Heart left ventricle (tissue), 16 donors: ENCODE results near the gene MED27. TPM values are rescaled to one million over a fixed set of nuclear protein-coding genes. Genes with fewer than 3 reads are reported as not detected.

Experiments used
- ATAC-seq, 4 donors: fragments of 200-7000 bp; cut with Tn5 transposase; one replicate each; pipeline ENCODE4 v1.9.1; 2020 to 2022; ENCODE audit warnings: moderate library complexity in 4 of 4, mild to moderate bottlenecking in 3 of 4, moderate number of reproducible peaks in 1 of 4
- DNase-seq, 5 donors: peaks; one replicate each; pipeline ENCODE4 v3.0.0-alpha.2; 2020
- H3K27ac ChIP-seq, 12 donors: fragments of 200-600 bp; sonication (generic) in 4 of 12; one replicate each; pipeline versions ENCODE4 v1.5.0 to v1.8.0; 2016 to 2022; ENCODE audit warnings: mild to moderate bottlenecking in 2 of 12
- H3K27me3 ChIP-seq, 9 donors: fragments of 200-600 bp; sonication (generic) in 2 of 9; one replicate each; pipeline versions ENCODE4 v1.5.1 to v1.8.0; 2016 to 2022; ENCODE audit warnings: mild to moderate bottlenecking in 3 of 9
- H3K36me3 ChIP-seq, 9 donors: fragments of 200-600 bp; sonication (generic) in 2 of 9; one replicate each; pipeline versions ENCODE4 v1.5.0 to v1.8.0; 2018 to 2022; ENCODE audit warnings: mild to moderate bottlenecking in 2 of 9
- H3K4me1 ChIP-seq, 12 donors: fragments of 200-600 bp; sonication (generic) in 4 of 12; one replicate each; pipeline versions ENCODE4 v1.5.0 to v1.8.0; 2016 to 2022; ENCODE audit warnings: mild to moderate bottlenecking in 3 of 12
- H3K4me3 ChIP-seq, 12 donors: fragments of 200-600 bp; sonication (generic) in 4 of 12; one replicate each; pipeline versions ENCODE4 v1.5.0 to v1.8.0; 2017 to 2022; ENCODE audit warnings: mild to moderate bottlenecking in 9 of 12, moderate library complexity in 4 of 12
- H3K9me3 ChIP-seq, 12 donors: fragments of 200-600 bp; sonication (generic) in 4 of 12; one replicate each; pipeline versions ENCODE4 v1.5.0 to v1.8.0; 2016 to 2022; ENCODE audit warnings: mild to moderate bottlenecking in 1 of 12
- POLR2A ChIP-seq, 2 donors: fragments of 450-650 bp; IDR thresholded peaks; one replicate each; pipeline ENCODE4 v1.6.1; 2017; ENCODE audit warnings: antibody characterized with exemption in 2 of 2, mild to moderate bottlenecking in 2 of 2, moderate library complexity in 2 of 2
- WGBS, 4 donors: extraction: QIAGEN DNeasy Blood & Tissue Kit in 2 of 4; methylation state at CpG; one replicate each; pipeline versions ENCODE4 v1.1.5 to v1.1.7; 2013 to 2018; 5-methylcytosine and 5-hydroxymethylcytosine counted together
- intact Hi-C, 10 donors: fragments of 100-400 bp; cut with DNase I; formaldehyde crosslinking; loops; one replicate each; pipeline versions ENCODE4 v1.11.1 to v1.14.2; 2022
- polyA plus RNA-seq, 2 donors: library from polyadenylated mRNA; stranded (reverse); fragments of 200-250 nt; gene quantifications; one replicate each; pipeline ENCODE4 v1.2.3, GENCODE V29; 2013
- total RNA-seq, 9 donors: library from RNA; depleted of rRNA in 2 of 9; stranded (reverse); fragments of >200 nt in 2 of 9; fragmentation: NEBNext Ultra II Directional in 3 of 9; extraction: Animal tissue kit (Norgen Biotek cat#: 25700) in 3 of 9; gene quantifications; one replicate each; pipeline versions ENCODE4 v1.1.0 to v1.2.4, GENCODE V29; 2016 to 2023
- TF ChIP-seq, protein P1 (sequence below), 12 donors: fragments of 200-600 bp; sonication (generic) in 4 of 12; IDR thresholded peaks; one replicate each; pipeline versions ENCODE4 v1.5.0 to v1.8.0; 2018 to 2022; ENCODE audit warnings: antibody characterized with exemption in 12 of 12, mild to moderate bottlenecking in 5 of 12
- donor health status: ischemic (EF 13 %, LVEDD 7.1; RV severe dilation, severe dysfunction).
- donor health status: healthy with polysubstance abuse.
- donor health status: DM: no; HTN: yes; CAD: no.
- donor health status: DM: no; HTN: no; CAD: no.
- donor health status: ischemic (EF 25% LVEDD 6.9; RV normal size, moderate dysfunction).
- donor health status: ischemic (EF 25% LVEDD 5.7; RV mildly dilated, moderate dysfunction).
- donor health status: healthy.
- donor health status: DM: yes; HTN: yes; CAD: no.
- donor health status: ischemic (EF 35%, LVEDD 5.7; RV mildly dilated, moderate dysfunction).
- donor health status: nonischemic (EF 11% LVEDD 7.7; RV severe dilation, severe dysfunction).
- donor health status: DM: yes; HTN: yes; CAD: no.
- donor health status: PGD.
- donor health status: ischemic (EF 29% LVEDD 5.4; RV normal size, mild dysfunction).
- donor health status: nonischemic (EF 23%, LVEDD 6.1; RV moderate dilation, normal function).

The MED27 gene
- total and polyA plus RNA-seq, 11 donors = 14.3 to 23.0 (median 15.6) TPM

DNA sequence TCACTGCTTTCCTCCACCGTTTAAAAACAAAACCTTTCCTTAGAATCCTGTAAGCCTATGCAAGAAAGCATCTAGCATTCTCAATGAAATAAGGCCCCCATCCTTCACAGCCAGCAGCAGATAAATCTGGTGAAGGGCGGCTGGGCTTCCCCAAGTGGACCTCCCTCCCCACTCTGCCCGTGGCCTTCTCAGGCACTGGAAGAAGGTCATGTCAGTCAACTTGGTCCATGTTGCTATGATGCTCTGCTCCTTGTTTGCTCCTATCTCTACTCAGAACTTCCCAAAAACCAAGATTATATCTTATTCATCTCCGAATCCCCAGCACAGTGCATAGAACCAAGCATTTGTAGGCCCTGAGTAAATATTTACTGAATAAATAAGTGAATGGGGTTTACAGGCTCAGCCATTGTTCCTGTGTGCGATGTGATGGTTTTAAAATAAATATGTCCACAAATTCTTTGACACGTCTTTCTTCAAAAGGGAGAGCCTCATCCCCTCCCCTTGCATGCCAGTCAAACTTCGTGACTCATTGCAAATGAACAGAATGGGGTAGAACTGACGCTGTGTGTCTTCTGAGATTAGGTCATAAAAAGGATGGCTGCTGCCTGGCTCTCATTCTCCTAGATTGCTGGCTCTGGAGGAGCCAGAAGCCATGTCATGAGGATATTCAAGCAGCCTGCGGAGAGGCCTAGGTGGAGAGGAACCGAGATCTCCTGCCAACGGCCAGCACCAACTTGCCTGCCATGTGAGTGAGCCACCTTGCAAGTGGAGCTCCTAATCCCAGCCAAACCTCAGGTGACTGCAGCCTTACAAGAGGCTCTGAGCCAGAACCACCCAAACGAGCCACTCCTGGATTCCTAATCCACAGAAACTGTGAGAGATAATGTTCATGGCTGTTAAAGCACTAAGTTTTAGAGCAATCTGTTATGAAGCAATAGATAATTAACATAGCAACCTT lies 70.5 kb downstream of the MED27 start:
- H3K4me3 ChIP-seq = no peak overlapping the region
- H3K27ac ChIP-seq = no peak overlapping the region
- 91 to 95% (median 93%) methylated on average over 12 of the region's 12 CpGs for WGBS, 4 donors
- H3K36me3 ChIP-seq = peaks cover 0 to 12% (median 0%) of the 10 kb centered on the region in 9 donors
- intact Hi-C loops = no loop called here
- ATAC-seq (no peak), DNase-seq (no peak)
- peaks cover 0 to 23% (median 12%) of the 10 kb centered on the region in 12 donors for H3K4me1 ChIP-seq
- H3K27me3 ChIP-seq = no peaks in the 10 kb centered on the region
- H3K9me3 ChIP-seq = no peaks in the 10 kb centered on the region
- TF ChIP-seq, protein P1, sequence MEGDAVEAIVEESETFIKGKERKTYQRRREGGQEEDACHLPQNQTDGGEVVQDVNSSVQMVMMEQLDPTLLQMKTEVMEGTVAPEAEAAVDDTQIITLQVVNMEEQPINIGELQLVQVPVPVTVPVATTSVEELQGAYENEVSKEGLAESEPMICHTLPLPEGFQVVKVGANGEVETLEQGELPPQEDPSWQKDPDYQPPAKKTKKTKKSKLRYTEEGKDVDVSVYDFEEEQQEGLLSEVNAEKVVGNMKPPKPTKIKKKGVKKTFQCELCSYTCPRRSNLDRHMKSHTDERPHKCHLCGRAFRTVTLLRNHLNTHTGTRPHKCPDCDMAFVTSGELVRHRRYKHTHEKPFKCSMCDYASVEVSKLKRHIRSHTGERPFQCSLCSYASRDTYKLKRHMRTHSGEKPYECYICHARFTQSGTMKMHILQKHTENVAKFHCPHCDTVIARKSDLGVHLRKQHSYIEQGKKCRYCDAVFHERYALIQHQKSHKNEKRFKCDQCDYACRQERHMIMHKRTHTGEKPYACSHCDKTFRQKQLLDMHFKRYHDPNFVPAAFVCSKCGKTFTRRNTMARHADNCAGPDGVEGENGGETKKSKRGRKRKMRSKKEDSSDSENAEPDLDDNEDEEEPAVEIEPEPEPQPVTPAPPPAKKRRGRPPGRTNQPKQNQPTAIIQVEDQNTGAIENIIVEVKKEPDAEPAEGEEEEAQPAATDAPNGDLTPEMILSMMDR (IDR thresholded peaks at IDR 0.05) = no peak
- no peak for TF ChIP-seq POLR2A (IDR thresholded peaks at IDR 0.05)

DNA sequence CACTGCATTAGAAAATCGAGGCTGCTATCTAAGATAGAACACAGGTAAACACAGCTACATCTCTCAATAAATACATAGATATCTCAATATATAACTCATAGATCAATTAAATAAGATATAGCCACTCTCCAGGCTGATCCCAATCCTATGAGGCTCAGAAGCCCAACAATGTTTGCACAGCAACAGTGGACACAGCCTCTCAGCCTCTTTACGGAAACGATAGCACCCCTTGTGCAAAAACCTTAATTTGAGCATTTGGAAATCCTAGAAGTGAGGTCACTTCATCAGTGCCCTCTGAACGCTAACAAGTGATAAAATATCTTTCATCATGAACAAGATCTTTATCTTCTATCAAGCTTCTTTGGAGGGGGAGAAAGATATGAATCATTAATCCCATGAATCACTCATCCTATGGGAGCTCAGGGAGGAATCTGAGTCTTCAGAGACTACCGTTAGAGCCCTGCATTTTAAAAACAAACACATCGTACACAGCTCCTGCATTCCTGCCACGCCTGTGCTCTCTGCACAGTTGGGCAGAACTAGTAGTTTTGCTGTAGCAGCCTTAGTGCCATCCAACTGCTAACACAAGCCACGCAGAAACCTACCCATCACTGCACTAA lies 71.4 kb downstream of the MED27 start:
- Histone ChIP-seq H3K9me3 (no peaks in the 10 kb centered on the region), H3K4me1 (peaks cover 0 to 23% (median 12%) of the 10 kb centered on the region in 12 donors), H3K36me3 (peaks cover 0 to 11% (median 0%) of the 10 kb centered on the region in 9 donors), H3K4me3 (no peak overlapping the region), H3K27ac (no peak overlapping the region), H3K27me3 (no peaks in the 10 kb centered on the region)
- no peak for TF ChIP-seq POLR2A (IDR thresholded peaks at IDR 0.05)
- TF ChIP-seq, protein P1 (IDR thresholded peaks at IDR 0.05) = no peak
- intact Hi-C loops = no loop called here
- WGBS, 4 donors = 73 to 88% (median 79%) methylated on average over 8 of the region's 8 CpGs
- ATAC-seq = no peak
- no peak for DNase-seq

DNA sequence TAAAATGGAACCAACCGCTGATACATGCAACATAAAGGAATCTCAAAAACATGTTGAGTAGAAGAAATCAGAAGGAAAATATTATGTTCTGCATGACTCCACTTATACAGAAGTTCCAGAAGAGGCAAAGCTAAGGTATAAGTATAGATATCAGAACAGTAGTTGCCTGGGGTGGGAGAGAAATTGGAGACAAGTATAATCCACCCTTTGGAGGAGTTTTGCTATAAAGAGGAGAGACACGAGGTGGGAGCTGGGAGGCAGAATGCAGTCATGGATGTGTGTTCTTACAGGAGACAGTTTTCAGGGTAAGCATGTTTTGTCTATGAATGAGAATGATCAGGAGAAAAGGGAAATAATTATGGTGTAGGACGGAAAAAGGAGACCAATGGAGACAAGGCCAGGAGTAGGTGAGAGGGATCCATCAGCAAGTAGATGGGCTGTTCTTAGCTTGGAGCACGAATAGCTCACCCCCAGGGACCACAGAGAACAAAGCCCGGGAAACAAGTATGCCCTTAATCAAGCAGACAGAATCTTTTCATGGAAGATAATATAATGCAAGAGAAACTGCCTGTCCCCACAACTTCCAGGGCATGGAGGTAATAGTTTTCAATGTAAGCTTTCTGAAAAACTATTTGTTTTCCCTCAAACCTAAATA lies 72.2 kb downstream of the MED27 start:
- H3K4me3 ChIP-seq = no peak overlapping the region
- no peak for ATAC-seq
- no peak overlapping the region for H3K27ac ChIP-seq
- H3K27me3 ChIP-seq = no peaks in the 10 kb centered on the region
- intact Hi-C loops = no loop called here
- WGBS, 4 donors = 81 to 89% (median 84%) methylated on average over 5 of the region's 5 CpGs
- DNase-seq = no peak
- H3K4me1 ChIP-seq = peaks cover 0 to 23% (median 12%) of the 10 kb centered on the region in 12 donors
- TF ChIP-seq, protein P1 (IDR thresholded peaks at IDR 0.05) = no peak
- no peak for TF ChIP-seq POLR2A (IDR thresholded peaks at IDR 0.05)
- H3K9me3 ChIP-seq = no peaks in the 10 kb centered on the region
- H3K36me3 ChIP-seq = peaks cover 0 to 3% (median 0%) of the 10 kb centered on the region in 9 donors
